Anterior cingulate cortex (tissue), 58 donors: ENCODE data around the gene PIGL.
A peak's percentile ranks its signal among the peaks of the same experiment; 100 is the strongest.

ENCODE experiments used
- DNase-seq, 58 donors: peaks; one replicate each; lab custom pipeline; 2025; lab: John Stamatoyannopoulos, UW

PIGL gene

DNA sequence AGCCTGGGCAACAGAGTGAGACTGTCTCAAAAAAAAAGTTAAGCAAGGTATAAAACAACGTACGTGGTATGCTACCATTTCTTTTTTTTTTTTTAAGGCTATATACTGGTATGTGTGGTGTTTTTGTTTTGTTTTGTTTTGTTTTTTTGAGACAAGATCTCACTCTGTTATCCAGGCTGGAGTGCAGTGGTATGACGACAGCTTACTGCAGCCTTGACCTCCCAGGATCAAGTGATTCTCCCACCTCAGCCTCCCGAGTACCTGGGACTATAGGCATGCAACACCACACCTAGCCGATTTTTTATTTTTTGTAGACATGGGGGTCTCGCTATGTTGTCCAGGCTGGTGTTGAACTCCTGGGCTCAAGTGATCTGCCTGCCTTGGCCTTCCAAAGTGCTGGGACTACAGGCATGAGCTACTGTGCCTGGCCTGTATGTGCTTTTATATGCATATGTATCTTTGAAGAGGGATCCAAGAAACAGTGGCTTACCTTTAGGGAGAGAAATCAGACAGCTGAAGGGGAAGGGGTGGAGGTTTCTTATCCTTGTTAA lies 129.8 kb downstream of the PIGL start:
- no peak for DNase-seq

- DNase-seq, result no peak
Measured at GRCh38 chr17:16348586-16348985, 131.6 kb downstream of the PIGL start.

- DNase-seq, result no peak
Measured at GRCh38 chr17:16349431-16349830, 132.4 kb downstream of the PIGL start.

DNA sequence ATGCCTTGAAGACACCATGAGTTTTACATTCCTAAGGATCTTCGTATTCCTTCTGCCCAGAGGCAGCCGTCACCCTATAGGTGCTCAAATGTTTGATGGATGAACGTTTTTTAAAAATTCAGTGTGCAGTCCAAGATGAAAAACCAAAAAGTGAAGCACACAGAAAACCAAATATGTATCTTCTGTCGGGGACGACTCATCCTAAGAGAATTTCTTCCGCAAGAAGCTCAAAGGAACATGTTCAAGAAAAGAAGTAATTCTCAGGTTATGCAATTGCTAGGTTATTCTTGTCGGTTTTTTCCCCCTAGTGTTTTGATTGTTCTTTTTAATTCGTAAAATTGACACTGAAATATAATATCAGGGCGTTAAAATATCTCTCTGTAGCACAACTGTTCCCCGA lies 134.8 kb downstream of the PIGL start:
- DNase-seq, result no peak

GRCh38 chr17:16352303-16352666 lies 135.3 kb downstream of the PIGL start:
- DNase-seq, result peak in 33 of 58 donors; percentile 7 to 65 (median 26)

GRCh38 chr17:16352667-16353316 lies 135.8 kb downstream of the PIGL start:
- peak in 29 of 58 donors; percentile 9 to 69 (median 40) for DNase-seq

DNA sequence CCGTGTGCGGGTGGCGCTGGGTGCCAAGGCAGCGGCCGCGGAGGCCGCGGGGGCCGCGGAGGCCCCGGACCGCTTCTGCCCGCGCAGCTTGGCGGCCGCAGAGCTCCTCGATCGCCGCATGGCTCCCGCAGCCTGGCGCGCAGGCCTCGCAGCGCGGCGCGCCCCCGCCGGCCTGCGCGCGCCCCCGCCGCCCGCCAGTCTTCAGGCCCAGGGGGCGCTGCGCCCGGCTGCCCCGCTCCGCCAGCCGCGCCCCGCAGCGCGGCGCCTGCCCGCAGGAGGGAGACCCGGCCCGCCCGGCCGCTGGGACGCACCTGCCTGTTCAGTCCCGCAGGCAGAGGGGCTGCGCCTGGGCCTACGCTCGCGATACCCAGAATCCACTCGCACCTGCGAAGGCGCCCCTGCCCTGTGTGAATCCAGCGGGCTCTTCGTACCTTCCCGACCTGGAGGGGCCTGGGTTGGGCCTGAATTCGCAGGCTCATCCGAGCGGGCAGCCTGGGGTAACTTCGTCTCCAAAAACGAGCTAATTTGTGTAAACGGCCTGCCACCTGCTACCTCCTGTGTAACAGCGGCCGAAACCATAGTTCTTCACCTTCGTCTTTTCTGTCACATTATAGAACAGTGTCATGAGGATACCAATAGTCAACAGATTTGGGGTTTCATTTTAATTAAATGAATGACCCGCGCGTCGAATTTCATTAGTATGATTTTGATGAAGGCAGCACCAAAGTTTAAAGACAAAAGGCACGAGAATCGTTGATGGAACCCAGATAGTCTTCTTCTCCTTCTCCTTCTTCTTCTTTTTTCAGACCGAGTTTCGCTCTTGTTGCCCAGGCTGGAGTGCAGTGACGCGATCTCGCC lies 136.5 kb downstream of the PIGL start, which contains the start of gene CENPV:
Gene CENPV (minus strand): TSS at position 153 of the 858 bp plus-strand sequence. CDS start 33 bp downstream, at position 120.
- peak in 33 of 58 donors; percentile 9 to 69 (median 27) for DNase-seq

DNA sequence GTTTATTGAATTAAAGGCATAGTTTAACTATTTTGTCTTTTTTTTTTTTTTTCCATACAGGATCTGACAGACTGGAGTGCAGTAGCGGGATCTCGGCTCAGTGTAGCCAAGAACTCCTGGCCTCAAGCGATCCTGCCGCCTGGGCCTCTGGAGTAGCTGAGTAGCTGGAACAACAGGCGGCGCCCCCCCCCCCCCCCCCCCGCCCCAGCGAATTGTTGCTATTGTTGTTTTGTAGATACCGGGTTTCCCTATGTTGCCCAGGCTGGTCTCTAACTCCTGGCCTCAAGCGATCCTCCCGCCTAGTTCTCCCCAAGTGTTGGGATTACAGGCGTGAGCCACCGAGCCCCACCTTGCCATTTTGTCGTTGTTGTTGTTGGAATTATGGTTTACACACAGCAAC lies 137.6 kb downstream of the PIGL start:
- no peak for DNase-seq

DNA sequence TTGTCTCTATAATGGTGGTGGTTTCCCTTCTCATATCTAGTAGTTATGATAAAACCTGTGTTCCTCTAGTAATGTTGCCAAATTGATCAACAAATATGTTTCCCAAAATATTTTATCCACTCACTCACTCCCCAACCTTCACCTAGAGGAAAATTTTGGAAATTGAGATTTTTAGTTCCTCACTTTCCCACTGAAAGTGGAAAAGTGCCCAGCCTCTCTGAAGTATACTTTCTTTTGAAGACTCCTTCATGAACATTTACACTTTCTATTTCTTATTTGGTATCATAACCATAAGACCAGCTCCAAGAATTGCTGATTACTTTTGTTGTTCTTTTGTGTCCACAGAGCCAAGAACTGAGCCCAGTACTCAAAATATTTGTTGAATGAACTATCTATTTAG lies 141.4 kb downstream of the PIGL start:
- no peak for DNase-seq

DNA sequence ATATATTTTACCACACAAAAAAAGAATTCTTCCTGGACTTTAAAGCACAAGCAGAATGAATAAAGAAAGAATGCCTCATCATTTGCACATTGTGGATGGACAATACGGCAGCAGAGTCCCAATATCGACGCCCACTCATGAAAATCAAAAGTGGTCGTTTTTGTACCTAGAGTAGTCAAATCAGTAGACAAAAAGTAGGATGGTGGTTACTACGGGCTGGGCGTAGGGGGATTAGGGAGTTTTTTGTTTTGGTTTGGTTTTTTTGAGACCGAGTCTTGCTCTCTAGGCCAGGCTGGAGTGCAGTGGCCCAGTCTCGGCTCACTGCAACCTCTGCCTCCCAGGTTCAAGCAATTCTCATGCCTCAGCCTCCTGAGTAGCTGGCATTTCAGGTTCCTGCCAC lies 144.9 kb downstream of the PIGL start:
- no peak for DNase-seq

DNA sequence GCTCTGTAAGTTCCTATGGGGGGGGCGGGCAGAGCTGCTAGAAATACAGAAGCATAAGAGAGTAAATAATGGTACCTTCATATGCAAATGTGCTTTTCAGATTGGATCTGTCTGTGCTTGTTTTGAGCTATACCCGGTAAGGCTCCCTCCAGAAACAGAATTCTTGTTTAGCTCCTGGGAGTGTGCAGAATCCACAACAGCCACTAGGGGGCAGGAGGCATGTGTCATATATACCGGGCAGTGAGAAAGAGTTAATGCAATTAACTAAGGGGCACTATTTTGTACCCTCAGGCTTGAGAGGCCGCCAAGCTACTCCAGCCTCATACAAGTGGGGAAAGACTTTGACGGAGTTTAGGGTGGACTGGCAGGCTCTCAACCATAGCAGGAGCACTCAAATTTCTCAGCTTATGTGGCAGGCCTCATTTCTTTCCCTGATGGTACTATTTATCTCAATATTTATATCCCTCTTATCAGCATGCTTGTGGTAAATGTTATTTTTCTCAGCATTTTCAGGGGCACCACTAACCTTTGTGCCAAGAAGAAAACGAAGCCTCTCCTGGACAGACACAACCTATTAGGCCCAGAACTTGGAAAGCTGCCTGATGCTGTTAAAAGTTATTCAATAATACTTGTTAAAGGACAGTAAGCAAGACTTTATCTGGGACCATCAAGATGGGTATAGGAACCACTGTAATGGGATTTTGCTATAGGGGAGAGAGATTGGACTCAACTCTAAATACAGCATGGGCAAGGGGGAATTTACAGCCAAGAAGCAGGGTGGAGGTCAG lies 146.9 kb downstream of the PIGL start:
- peak in 52 of 58 donors; percentile 21 to 85 (median 58) for DNase-seq

DNA sequence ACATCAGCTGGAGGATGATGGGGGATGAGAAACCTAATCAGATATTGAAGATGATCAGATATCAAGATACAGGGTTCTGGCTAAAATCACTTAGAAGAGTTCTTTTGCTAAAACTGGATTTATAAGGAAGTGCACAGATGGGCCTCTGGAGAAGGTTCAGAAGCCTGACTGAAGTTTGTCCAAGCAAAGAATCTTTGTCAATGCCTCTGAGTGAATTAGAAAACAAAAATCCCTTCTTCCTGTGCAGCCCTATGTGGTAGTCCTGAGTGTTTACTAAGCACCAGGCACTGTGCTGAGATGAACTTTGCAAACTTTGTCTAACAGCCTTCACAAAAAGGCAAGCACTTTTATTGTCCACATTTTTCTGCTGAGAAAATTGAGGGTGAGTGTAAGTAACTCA lies 147.6 kb downstream of the PIGL start:
- DNase-seq, result no peak

- DNase-seq, result no peak
Measured at GRCh38 chr17:16371742-16372141, 154.7 kb downstream of the PIGL start.

GRCh38 chr17:16374146-16374938 lies 157.3 kb downstream of the PIGL start:
- no peak for DNase-seq
